ENCODE results near the gene CRTAC1.

Gene CRTAC1

DNA sequence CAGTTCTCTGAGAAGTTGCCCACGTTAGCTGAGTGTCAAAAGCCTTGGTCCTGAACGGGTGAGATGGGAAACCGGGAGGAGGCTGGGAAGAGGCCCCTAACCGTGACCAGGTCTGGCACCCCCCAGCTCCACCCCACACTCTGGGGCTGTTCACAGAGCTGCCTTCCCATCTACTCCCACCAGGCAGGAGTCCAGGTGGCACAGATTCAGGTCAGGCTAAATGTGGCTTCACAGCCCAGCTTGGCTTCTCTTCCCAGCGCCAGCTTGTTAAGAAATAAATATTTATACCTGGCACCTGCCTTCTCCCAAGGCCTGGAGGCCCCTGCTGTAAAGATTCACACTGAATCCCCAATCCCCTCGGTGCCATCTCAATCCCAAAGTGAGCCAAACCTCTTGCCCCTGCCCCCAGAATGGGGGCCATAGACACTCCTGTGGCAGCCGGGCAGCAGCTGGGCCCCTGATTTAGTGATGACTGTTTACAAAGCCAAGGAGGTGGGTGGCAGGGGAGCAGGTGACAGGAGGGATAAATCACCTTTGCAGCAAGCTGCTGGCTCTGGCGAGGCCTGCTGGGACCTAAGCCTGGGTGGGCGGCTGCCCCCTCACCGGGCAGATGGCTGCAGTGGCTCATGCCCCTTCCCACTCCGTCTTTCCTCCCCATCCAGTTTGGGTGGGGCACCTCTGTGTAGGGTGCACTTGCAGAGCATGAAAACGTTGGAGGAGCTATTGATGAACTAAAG, 108.2 kb downstream of the CRTAC1 start:
- Histone ChIP-seq H3K79me1 (ENCODE audit: low read length) (no peaks in the 10 kb centered on the region), H2BK5ac (ENCODE audit: low read depth, low read length, poor library complexity) (no peak overlapping the region), H2AFZ (ENCODE audit: insufficient read depth, low read length, poor library complexity) (no peak overlapping the region), H4K12ac (ENCODE audit: low read depth, low read length) (no peak overlapping the region), H3K18ac (ENCODE audit: low read length) (no peak overlapping the region), H2BK12ac (ENCODE audit: low read length) (no peak overlapping the region), H3K23ac (ENCODE audit: low read length) (no peak overlapping the region), H3K4me3 (ENCODE audit: low read depth, low read length) (no peak overlapping the region), H3K14ac (ENCODE audit: low read length) (no peak overlapping the region), H3K9ac (ENCODE audit: low read length) (no peak overlapping the region), H4K8ac (ENCODE audit: low read depth, low read length) (no peak overlapping the region), H4K91ac (ENCODE audit: low read depth, low read length) (no peak overlapping the region), H3K27me3 (ENCODE audit: insufficient read depth, low read length) (no peaks in the 10 kb centered on the region), H3K4ac (ENCODE audit: low read depth, low read length) (no peak overlapping the region), H3K79me2 (ENCODE audit: control insufficient read depth, insufficient read depth, low read length, poor library complexity) (no peaks in the 10 kb centered on the region), H3K4me1 (ENCODE audit: control insufficient read depth in 1 of 2, insufficient read depth in 2 of 2, low read length in 2 of 2) (no peaks in the 10 kb centered on the region), H3K9me3 (ENCODE audit: insufficient read depth, low read depth, low read length) (peaks cover 2% of the 10 kb centered on the region), H2BK120ac (ENCODE audit: insufficient read depth, low read length, poor library complexity) (no peak overlapping the region), H2AK5ac (ENCODE audit: low read length) (no peak overlapping the region), H3K36me3 (ENCODE audit: control insufficient read depth in 1 of 2, insufficient read depth in 2 of 2, low read length in 2 of 2) (no peaks in the 10 kb centered on the region), H3K4me2 (ENCODE audit: low read length) (no peak overlapping the region), H3K27ac (ENCODE audit: low read depth, low read length) (no peak overlapping the region)
- DNase-seq = no peak
- no CpG with 5 or more reads among the region's 12 CpGs for whole genome bisulfite sequencing (ENCODE audit: extremely low coverage, insufficient coverage, insufficient read length)

DNA sequence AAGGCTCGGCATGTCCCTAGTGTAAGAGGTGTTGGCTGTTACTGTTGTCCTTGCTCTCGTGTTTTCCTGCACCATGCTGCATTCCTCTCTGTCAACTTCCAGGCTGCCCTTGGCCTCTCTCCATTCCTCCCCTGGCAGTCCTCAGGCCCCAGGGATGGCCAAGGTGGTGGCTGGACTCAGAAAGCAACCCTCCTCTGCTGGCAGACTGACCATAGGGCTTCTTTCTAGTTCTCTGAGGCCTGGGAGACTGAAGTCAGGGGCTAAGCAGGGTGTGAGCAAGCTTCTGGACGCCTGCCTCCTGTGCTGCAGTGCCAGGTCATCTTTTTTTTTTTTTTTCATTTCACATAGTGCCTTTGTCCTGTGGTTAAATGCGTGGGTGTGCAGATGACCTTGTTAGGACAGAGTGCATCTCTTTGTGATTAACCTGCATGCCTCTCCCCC, 108.8 kb downstream of the CRTAC1 start:
- no CpG with 5 or more reads among the region's 4 CpGs for WGBS (ENCODE audit: extremely low coverage, insufficient coverage, insufficient read length)

DNA sequence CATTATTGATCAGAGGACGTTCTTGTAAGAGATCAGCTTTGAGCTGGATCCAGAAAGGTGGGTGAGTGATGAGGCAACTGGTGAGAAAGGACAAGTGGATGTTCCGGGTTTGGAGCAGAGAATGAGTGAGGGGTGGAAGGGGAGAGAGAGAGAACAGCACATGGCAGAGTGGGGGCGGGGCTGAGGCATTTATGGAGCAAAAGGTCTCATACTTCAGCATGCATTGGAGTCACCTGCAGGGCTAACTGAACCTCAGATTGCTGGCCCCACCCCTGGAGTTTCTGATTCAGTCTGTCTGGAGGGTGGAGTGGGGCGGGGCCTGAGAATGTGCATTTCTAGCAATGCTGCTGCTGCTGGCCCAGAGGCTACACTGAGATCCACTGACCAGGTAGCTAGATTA, 109.6 kb downstream of the CRTAC1 start:
- no CpG with 5 or more reads among the region's 4 CpGs for WGBS (ENCODE audit: extremely low coverage, insufficient coverage, insufficient read length)
- Histone ChIP-seq H3K9ac (ENCODE audit: low read length) (no peak overlapping the region), H3K23ac (ENCODE audit: low read length) (no peak overlapping the region), H3K27ac (ENCODE audit: low read depth, low read length) (no peak overlapping the region), H3K4me2 (ENCODE audit: low read length) (no peak overlapping the region), H3K14ac (ENCODE audit: low read length) (no peak overlapping the region), H4K8ac (ENCODE audit: low read depth, low read length) (no peak overlapping the region), H2AFZ (ENCODE audit: insufficient read depth, low read length, poor library complexity) (no peak overlapping the region), H4K91ac (ENCODE audit: low read depth, low read length) (no peak overlapping the region), H3K4ac (ENCODE audit: low read depth, low read length) (no peak overlapping the region), H4K12ac (ENCODE audit: low read depth, low read length) (no peak overlapping the region), H3K9me3 (ENCODE audit: insufficient read depth, low read depth, low read length) (peaks cover 2% of the 10 kb centered on the region), H2BK5ac (ENCODE audit: low read depth, low read length, poor library complexity) (no peak overlapping the region), H2BK12ac (ENCODE audit: low read length) (no peak overlapping the region), H2AK5ac (ENCODE audit: low read length) (no peak overlapping the region), H3K79me2 (ENCODE audit: control insufficient read depth, insufficient read depth, low read length, poor library complexity) (no peaks in the 10 kb centered on the region), H3K36me3 (ENCODE audit: control insufficient read depth in 1 of 2, insufficient read depth in 2 of 2, low read length in 2 of 2) (no peaks in the 10 kb centered on the region), H3K4me3 (ENCODE audit: low read depth, low read length) (no peak overlapping the region), H3K4me1 (ENCODE audit: control insufficient read depth in 1 of 2, insufficient read depth in 2 of 2, low read length in 2 of 2) (no peaks in the 10 kb centered on the region), H3K27me3 (ENCODE audit: insufficient read depth, low read length) (no peaks in the 10 kb centered on the region), H2BK120ac (ENCODE audit: insufficient read depth, low read length, poor library complexity) (no peak overlapping the region), H3K79me1 (ENCODE audit: low read length) (no peaks in the 10 kb centered on the region), H3K18ac (ENCODE audit: low read length) (no peak overlapping the region)
- no peak for DNase-seq

More for the DNA sequence above, 108.8 kb downstream of the CRTAC1 start:
- Histone ChIP-seq H3K4me2 (ENCODE audit: low read length) (no peak overlapping the region), H3K9ac (ENCODE audit: low read length) (no peak overlapping the region), H3K79me1 (ENCODE audit: low read length) (no peaks in the 10 kb centered on the region), H3K9me3 (ENCODE audit: insufficient read depth, low read depth, low read length) (peaks cover 2% of the 10 kb centered on the region), H4K8ac (ENCODE audit: low read depth, low read length) (no peak overlapping the region), H2BK5ac (ENCODE audit: low read depth, low read length, poor library complexity) (no peak overlapping the region), H2AK5ac (ENCODE audit: low read length) (no peak overlapping the region), H2AFZ (ENCODE audit: insufficient read depth, low read length, poor library complexity) (no peak overlapping the region), H3K27ac (ENCODE audit: low read depth, low read length) (no peak overlapping the region), H2BK12ac (ENCODE audit: low read length) (no peak overlapping the region), H3K36me3 (ENCODE audit: control insufficient read depth in 1 of 2, insufficient read depth in 2 of 2, low read length in 2 of 2) (no peaks in the 10 kb centered on the region), H3K79me2 (ENCODE audit: control insufficient read depth, insufficient read depth, low read length, poor library complexity) (no peaks in the 10 kb centered on the region), H3K14ac (ENCODE audit: low read length) (no peak overlapping the region), H3K4ac (ENCODE audit: low read depth, low read length) (no peak overlapping the region), H3K23ac (ENCODE audit: low read length) (no peak overlapping the region), H3K4me1 (ENCODE audit: control insufficient read depth in 1 of 2, insufficient read depth in 2 of 2, low read length in 2 of 2) (no peaks in the 10 kb centered on the region), H3K4me3 (ENCODE audit: low read depth, low read length) (no peak overlapping the region), H3K27me3 (ENCODE audit: insufficient read depth, low read length) (no peaks in the 10 kb centered on the region), H2BK120ac (ENCODE audit: insufficient read depth, low read length, poor library complexity) (no peak overlapping the region), H3K18ac (ENCODE audit: low read length) (no peak overlapping the region), H4K12ac (ENCODE audit: low read depth, low read length) (no peak overlapping the region), H4K91ac (ENCODE audit: low read depth, low read length) (no peak overlapping the region)
- DNase-seq = no peak

DNA sequence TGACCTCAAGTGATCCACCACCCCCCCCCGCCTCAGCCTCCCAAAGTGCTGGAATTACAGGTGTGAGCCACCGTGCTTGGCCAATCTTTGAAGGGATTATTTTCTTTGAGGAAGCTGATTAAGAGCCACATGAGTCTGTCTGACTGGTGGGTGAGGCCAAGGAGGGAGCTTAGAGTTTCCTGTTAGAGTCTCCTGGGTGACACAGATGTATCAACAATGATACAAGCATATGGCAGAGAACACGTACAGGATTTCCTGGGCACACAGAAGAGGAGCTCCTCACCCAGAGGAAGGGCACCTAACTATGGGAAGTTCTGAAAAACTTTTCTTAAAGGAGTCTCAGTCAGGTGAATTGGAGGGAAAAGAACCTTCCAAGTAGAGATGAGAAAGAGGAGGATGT, 111.4 kb downstream of the CRTAC1 start:
- no peak for DNase-seq
- no peaks in the 10 kb centered on the region for H3K79me1 ChIP-seq (ENCODE audit: low read length)
- H3K27me3 ChIP-seq (ENCODE audit: insufficient read depth, low read length) = no peaks in the 10 kb centered on the region
- H3K4me1 ChIP-seq (ENCODE audit: control insufficient read depth in 1 of 2, insufficient read depth in 2 of 2, low read length in 2 of 2) = no peaks in the 10 kb centered on the region
- H2AK5ac ChIP-seq (ENCODE audit: low read length) = no peak overlapping the region
- no peak overlapping the region for H3K14ac ChIP-seq (ENCODE audit: low read length)
- no CpG with 5 or more reads among the region's 3 CpGs for whole genome bisulfite sequencing (ENCODE audit: extremely low coverage, insufficient coverage, insufficient read length)
- no peaks in the 10 kb centered on the region for H3K36me3 ChIP-seq (ENCODE audit: control insufficient read depth in 1 of 2, insufficient read depth in 2 of 2, low read length in 2 of 2)
- H4K12ac ChIP-seq (ENCODE audit: low read depth, low read length) = no peak overlapping the region
- no peak overlapping the region for H3K4me2 ChIP-seq (ENCODE audit: low read length)
- no peak overlapping the region for H2BK12ac ChIP-seq (ENCODE audit: low read length)
- H2AFZ ChIP-seq (ENCODE audit: insufficient read depth, low read length, poor library complexity) = no peak overlapping the region
- no peak overlapping the region for H3K27ac ChIP-seq (ENCODE audit: low read depth, low read length)
- no peak overlapping the region for H4K8ac ChIP-seq (ENCODE audit: low read depth, low read length)
- H3K9ac ChIP-seq (ENCODE audit: low read length) = no peak overlapping the region
- no peak overlapping the region for H3K4ac ChIP-seq (ENCODE audit: low read depth, low read length)
- no peak overlapping the region for H3K18ac ChIP-seq (ENCODE audit: low read length)
- no peak overlapping the region for H3K23ac ChIP-seq (ENCODE audit: low read length)
- no peak overlapping the region for H2BK5ac ChIP-seq (ENCODE audit: low read depth, low read length, poor library complexity)
- H3K9me3 ChIP-seq (ENCODE audit: insufficient read depth, low read depth, low read length) = peaks cover 1% of the 10 kb centered on the region
- no peaks in the 10 kb centered on the region for H3K79me2 ChIP-seq (ENCODE audit: control insufficient read depth, insufficient read depth, low read length, poor library complexity)
- no peak overlapping the region for H2BK120ac ChIP-seq (ENCODE audit: insufficient read depth, low read length, poor library complexity)
- H3K4me3 ChIP-seq (ENCODE audit: low read depth, low read length) = no peak overlapping the region
- H4K91ac ChIP-seq (ENCODE audit: low read depth, low read length) = no peak overlapping the region

Data from trophoblast cell (in vitro differentiated cells and primary cell).